GM12873 (cell line): Measurements from ENCODE around the gene SLC22A15.

ENCODE experiments used
- TF ChIP-seq, protein P1 (sequence below): IDR thresholded peaks from 2 replicates; pipeline ENCODE4 v1.5.1; 2012; ENCODE audit warnings: low read depth, mild to moderate bottlenecking, moderate library complexity, low read length, control low read depth; ENCODE audit not compliant: insufficient read depth; ENCODE audit errors: missing control alignments

The SLC22A15 gene

DNA sequence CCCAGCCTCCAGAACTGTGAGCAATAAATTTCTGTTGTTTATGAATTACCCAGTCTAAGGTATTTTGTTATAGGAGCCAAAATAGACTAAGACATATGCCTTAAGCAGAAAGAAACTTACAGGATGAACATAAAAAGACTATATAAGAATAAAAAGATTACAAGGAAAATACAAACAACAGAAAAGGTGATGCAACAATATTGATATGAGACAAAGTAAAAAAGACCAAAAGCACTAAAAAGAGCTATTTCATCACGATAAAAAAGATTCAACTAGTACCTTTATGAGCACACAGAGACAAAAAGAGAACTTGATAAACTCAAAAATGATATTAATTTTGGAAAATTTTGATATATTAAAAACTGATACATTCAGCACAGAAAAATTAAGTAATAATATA, 3.2 kb upstream of the SLC22A15 start:
- TF ChIP-seq, protein P1, sequence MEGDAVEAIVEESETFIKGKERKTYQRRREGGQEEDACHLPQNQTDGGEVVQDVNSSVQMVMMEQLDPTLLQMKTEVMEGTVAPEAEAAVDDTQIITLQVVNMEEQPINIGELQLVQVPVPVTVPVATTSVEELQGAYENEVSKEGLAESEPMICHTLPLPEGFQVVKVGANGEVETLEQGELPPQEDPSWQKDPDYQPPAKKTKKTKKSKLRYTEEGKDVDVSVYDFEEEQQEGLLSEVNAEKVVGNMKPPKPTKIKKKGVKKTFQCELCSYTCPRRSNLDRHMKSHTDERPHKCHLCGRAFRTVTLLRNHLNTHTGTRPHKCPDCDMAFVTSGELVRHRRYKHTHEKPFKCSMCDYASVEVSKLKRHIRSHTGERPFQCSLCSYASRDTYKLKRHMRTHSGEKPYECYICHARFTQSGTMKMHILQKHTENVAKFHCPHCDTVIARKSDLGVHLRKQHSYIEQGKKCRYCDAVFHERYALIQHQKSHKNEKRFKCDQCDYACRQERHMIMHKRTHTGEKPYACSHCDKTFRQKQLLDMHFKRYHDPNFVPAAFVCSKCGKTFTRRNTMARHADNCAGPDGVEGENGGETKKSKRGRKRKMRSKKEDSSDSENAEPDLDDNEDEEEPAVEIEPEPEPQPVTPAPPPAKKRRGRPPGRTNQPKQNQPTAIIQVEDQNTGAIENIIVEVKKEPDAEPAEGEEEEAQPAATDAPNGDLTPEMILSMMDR: no peak

DNA sequence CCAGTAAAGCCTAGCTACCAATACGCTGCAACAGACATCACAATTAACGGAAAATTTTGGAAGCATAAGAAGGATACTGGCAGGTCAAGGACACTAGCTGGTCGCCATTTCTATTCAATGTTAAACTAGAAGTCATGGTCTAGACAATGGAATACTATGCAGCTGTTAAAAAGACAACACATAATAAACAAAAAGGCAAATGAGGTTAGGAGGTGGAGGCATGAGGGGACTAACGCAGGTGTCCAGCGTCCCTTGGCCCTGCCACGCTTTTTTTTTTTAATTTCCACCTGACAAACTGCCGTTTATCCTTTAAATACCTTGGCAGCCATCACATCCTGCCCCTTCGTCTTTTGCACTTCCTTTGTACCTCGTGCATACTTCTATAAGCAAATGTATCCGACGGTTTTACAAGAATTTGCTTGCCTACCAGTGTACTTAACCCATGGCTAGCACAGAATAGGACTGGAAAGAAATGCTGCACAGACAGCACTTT, 698 bp upstream of the SLC22A15 start:
- TF ChIP-seq, protein P1: no peak

DNA sequence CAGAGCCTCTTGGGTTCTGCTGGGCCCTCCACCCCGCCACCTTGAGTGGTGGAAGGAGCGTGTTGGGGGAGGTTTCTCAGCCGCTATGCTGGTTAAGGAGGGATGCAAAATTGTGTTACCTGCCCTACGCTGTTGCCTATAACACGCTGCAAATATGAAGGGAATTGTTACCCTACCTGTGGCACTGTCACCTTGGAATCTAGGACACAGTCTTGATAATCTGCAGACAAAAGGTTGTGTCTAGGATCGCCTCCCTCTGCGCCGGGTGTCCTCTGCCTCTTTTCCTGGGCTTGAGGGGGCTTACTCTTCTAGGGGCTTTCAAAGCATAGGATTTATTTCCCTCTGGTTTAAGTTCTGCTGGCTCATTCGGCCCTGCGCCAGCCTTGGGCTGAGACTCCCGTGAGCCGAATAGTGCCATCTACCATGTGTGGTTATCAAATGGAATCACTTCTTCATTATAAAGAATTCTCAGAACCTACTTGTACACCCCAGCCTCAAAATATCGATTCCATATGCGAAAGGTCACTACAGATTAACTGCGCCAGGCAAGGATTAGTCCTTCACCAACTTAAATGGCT, 697 bp downstream of the SLC22A15 start:
- TF ChIP-seq, protein P1: no peak

DNA sequence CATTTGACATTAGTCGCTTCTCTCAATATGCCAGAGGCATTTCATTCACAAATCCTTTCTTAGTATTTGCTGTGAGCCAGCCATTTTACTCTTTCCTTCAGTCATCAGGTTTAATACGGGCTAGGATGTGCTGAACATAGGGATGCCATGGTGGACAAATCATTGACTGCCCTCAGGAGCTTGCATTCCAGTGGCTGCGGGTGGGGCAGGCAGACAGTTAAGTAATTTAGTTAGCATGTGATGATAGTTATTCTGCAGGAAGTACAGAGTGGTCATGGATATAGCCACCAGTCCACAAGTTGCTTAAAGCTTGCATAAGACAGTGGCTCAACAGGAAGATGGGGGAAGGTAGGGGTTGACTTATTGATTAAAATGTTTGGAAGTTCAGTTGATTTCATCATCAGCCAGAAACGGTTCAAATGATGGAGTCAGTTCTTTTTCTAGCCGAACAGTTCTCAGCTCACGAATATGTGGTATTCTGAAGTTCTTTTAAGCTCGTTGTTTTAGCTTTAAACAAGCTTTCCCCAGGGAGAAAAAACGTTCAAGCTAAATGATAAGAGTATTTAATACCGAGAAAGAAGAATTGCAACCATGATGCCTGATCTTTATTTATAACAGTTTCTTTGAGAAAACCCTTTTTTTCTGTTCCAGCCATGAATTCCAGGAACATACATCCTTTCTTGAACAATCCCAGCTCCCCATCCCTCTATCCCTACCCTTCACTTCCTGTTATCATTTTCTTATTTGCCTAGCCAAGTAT, 1.4 kb downstream of the SLC22A15 start:
- TF ChIP-seq, protein P1: no peak

DNA sequence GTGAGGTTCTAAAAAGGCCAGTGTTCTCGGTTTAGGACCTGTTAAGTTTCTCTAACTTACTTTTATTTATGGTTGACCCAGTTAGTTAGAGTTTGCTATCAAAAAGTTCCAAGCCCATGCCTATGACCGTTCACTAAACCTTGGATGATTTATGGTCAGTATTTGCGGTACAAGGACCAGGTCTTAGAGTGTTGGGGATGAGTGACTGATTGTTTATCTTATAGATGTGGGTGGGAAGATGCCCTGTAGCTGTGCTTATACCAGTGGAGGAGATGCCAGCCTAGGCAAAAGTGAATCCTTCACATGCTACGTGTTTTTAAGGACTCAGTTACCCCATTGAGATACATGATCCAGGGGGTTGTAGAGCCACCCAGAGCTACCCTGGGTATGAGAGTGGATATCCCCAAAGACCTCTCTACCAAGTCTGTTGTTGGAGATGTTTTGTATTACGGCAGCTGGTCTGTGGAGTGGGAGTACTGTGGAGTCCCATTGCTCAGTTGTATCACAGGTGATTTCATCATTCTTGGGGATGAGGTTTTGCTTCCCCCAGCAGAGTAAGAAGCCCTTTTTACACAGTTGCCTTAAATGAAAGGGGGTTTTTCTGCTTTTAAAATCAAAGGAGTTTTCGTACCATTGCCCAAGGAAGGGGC, 2.1 kb downstream of the SLC22A15 start:
- TF ChIP-seq, protein P1: no peak

DNA sequence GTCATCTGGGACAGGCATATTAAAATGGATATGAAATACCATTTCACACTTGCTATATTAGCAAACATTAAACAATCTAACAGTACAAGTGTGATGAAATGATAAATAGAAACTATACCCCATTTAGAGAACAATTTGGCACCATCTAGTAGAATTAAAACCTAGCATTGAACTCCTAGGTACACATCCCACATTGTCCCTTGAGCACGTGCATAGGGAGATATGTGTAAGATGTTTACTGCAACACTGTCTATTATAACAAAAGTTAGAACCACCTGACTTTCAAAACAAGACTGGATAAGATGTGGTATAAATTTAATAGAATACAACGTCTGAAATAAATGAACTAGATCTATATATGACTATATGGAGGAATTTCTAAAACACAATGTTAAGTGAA, 3.8 kb downstream of the SLC22A15 start:
- TF ChIP-seq, protein P1: no peak
